HG03520 (cell line): ENCODE data around the gene CLDN9.
"Not testable (repeated sequence)": the region's sequence is repeated elsewhere in the genome, so short reads cannot be mapped to it uniquely, and the experiment has no call there.

Experiments used
- ATAC-seq: cut with Tn5 transposase; IDR thresholded peaks from one replicate; pipeline ENCODE4 v1.9.1; 2021; ENCODE audit warnings: mild to moderate bottlenecking, moderate library complexity; ENCODE audit not compliant: unreplicated experiment

CLDN9 gene

DNA sequence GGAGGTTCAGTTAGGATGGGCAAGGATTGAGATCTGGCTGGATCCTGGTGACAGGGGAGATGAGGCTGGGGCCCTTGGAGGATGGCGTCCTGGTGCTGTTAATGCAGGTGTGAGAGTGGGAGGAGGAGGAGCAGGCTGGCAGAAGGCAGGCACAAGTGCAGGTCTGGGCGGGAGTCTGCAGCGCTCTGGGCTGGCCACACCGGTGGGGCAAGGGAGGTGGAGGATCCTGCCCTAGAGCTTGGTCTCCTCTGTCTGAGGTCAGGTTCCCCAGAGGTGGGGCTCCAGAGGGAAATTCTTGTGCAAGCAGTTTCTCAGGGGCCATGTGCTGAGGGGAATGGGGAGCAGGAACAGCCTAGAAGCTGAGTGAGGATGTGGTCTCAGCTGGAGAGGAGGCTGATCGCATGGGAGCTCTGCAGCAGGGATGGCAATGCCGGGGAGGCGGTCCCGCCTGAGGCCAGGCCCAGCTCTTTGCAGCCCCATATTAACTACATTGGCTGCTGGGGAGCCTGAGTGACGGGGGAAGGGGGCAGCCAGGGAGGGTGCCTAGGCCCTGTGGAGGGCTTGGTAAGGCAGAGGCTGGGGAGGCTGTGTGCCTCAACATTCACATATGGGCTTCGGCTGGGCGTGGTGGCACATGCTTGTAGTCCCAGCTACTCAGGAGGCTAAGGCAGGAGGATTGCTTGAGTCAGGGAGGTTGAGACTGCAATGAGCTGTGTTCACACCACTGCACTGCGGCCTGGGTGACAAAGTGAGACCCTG, 40.0 kb downstream of the CLDN9 start:
- ATAC-seq: not testable (repeated sequence)

GRCh38 chr16:3053330-3053710, 40.6 kb downstream of the CLDN9 start:
- ATAC-seq: not testable (repeated sequence)

GRCh38 chr16:3054965-3055733, 42.4 kb downstream of the CLDN9 start:
- ATAC-seq: no peak

DNA sequence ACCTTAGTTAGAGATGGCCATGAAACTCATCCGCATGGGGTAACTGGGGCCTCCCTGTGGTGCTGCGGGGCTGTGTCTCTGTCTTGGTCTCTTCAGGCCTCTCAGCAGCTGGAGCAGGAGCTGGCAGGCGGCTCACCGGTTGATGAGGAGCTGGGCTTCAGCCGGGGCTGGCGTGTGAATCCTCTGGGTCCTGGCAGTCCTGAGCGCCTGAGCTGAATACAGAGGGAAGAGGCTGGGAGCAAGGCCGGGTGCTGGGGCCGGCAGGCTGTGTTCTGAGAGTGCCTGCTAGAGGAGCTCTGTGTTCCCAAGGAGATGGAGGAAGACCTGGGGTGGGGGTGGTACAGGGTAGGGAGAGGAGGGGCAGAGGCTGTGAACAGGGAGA, 43.0 kb downstream of the CLDN9 start:
- not testable (repeated sequence) for ATAC-seq

- no peak for ATAC-seq
Measured at GRCh38 chr16:3056336-3057180, 43.8 kb downstream of the CLDN9 start.

GRCh38 chr16:3057181-3058138, 44.7 kb downstream of the CLDN9 start:
- no peak for ATAC-seq

- ATAC-seq: peak; percentile 24
Measured at GRCh38 chr16:3058139-3059030, 45.7 kb downstream of the CLDN9 start.

DNA sequence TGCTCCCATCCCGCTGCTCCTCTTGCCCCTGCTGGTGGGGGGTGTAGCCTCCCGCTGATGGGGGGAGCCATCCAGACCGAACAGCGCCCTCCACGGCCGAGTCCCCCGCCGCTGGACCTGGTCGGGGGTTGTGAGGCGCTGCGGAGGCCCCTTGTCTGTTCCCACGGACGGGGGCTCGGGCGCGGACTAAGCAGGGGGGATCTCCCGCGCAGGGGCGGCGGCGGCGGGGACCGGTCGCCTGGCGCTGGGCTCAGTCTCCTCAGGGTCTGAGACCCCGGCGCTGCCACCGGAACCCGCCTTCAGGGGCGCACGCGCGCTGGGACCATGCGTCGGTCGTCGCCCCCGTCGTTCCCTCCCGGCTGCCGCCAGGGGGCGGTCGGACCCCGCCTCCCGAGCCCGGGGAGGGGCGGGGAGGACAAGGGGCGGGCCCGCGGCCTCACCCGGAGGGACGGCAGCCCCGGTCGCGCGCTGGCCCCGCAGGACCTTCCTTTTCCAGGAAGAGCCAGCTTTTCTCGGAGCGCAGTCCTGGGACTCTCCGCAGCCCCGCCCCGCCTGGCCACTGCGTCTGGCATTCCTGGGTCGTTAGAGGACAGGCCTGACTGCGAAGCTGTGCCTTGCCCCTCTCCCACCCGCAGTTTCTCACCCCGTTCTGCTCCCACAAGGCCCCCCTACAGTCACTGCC, 46.5 kb downstream of the CLDN9 start:
- ATAC-seq: peak; percentile 61

DNA sequence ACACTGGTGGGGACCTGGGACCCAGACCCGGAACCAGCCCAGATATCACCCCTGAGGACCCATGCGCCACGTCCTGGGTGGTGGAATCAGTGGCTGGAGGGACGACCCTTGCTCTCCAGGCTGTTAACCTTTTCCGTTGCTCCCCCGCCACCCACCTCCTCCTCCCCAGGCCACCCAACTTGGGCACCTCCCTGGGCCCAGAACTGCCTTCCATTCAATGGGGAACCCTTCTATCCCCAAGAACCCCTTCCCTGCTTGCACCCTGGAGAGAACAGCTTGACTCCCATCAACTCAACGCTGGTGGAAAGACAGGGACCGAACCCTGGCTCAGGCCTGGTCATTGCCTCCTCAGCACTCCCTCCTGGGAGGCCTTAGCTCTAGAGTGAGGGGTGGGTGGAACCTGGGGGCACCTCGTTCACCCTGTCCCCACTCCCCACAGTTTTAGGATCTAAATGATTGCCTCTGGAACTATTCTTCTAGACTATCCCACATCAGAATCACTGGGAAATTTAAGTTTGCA, 47.1 kb downstream of the CLDN9 start:
- peak; percentile 8 for ATAC-seq

GRCh38 chr16:3060339-3061127, 47.8 kb downstream of the CLDN9 start:
- ATAC-seq: no peak

- ATAC-seq: no peak
Measured at GRCh38 chr16:3062553-3062952, 49.8 kb downstream of the CLDN9 start.

- no peak for ATAC-seq
Measured at GRCh38 chr16:3063625-3064386, 51.1 kb downstream of the CLDN9 start.
